Uterus (tissue), 2 donors: ENCODE measurements around the gene ZC3H7A.

Experiments used
- POLR2A ChIP-seq, 2 donors: fragments of 450-650 bp; IDR thresholded peaks; one replicate each; pipeline ENCODE4 v1.6.1; 2016; ENCODE audit warnings: antibody characterized with exemption in 2 of 2, mild to moderate bottlenecking in 1 of 2, moderate library complexity in 1 of 2
- TF ChIP-seq, protein P1 (sequence below), 4 experiments: fragments of 200-600 bp in 2 of 4; fragments of 450-650 bp in 2 of 4; sonication (generic) in 2 of 4; IDR thresholded peaks; one replicate each; pipeline ENCODE4 v1.5.1; 2016 to 2019; ENCODE audit warnings: antibody characterized with exemption in 4 of 4, mild to moderate bottlenecking in 2 of 4, moderate library complexity in 1 of 4

- TF ChIP-seq POLR2A (IDR thresholded peaks at IDR 0.05), result no peak
- TF ChIP-seq, protein P1, sequence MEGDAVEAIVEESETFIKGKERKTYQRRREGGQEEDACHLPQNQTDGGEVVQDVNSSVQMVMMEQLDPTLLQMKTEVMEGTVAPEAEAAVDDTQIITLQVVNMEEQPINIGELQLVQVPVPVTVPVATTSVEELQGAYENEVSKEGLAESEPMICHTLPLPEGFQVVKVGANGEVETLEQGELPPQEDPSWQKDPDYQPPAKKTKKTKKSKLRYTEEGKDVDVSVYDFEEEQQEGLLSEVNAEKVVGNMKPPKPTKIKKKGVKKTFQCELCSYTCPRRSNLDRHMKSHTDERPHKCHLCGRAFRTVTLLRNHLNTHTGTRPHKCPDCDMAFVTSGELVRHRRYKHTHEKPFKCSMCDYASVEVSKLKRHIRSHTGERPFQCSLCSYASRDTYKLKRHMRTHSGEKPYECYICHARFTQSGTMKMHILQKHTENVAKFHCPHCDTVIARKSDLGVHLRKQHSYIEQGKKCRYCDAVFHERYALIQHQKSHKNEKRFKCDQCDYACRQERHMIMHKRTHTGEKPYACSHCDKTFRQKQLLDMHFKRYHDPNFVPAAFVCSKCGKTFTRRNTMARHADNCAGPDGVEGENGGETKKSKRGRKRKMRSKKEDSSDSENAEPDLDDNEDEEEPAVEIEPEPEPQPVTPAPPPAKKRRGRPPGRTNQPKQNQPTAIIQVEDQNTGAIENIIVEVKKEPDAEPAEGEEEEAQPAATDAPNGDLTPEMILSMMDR (IDR thresholded peaks at IDR 0.05), result no peak
These were observed 80.7 kb downstream of the ZC3H7A start for GRCh38 chr16:11716336-11716735.
